Ishikawa (cell line): Measurements from ENCODE around the gene NELL1.

Experiments used
- CEBPB ChIP-seq: IDR thresholded peaks from 2 replicates; pipeline ENCODE4 v1.6.1; 2012
- CREB1 ChIP-seq: IDR thresholded peaks from 2 replicates; pipeline ENCODE4 v1.6.1; 2012; ENCODE audit warnings: low read depth
- EGR1 ChIP-seq: IDR thresholded peaks from 2 replicates; pipeline ENCODE4 v1.6.1; 2012
- EP300 ChIP-seq: IDR thresholded peaks from 2 replicates; pipeline ENCODE4 v1.6.1; 2012; ENCODE audit warnings: borderline replicate concordance
- FOXM1 ChIP-seq: IDR thresholded peaks from 2 replicates; pipeline ENCODE4 v1.6.1; 2012; ENCODE audit warnings: low read depth, borderline replicate concordance
- NFIC ChIP-seq: IDR thresholded peaks from 2 replicates; pipeline ENCODE4 v1.6.1; 2012
- RAD21 ChIP-seq: IDR thresholded peaks from 2 replicates; pipeline ENCODE4 v1.6.1; 2012; ENCODE audit warnings: low read depth
- TAF1 ChIP-seq: IDR thresholded peaks from 2 replicates; pipeline ENCODE4 v1.6.1; 2012; ENCODE audit warnings: low read depth, mild to moderate bottlenecking
- TCF12 ChIP-seq: IDR thresholded peaks from 2 replicates; pipeline ENCODE4 v1.6.1; 2012; ENCODE audit warnings: low read depth
- TEAD4 ChIP-seq: IDR thresholded peaks from 2 replicates; pipeline ENCODE4 v1.6.1; 2012
- YY1 ChIP-seq: IDR thresholded peaks from 2 replicates; pipeline ENCODE4 v1.6.1; 2012; ENCODE audit warnings: low read depth
- ZBTB7A ChIP-seq: IDR thresholded peaks from 2 replicates; pipeline ENCODE4 v1.6.1; 2012; ENCODE audit warnings: low read depth
- TF ChIP-seq, protein P1 (sequence below): IDR thresholded peaks from 2 replicates; pipeline ENCODE4 v1.6.1; 2012
- TF ChIP-seq, protein P2 (sequence below): IDR thresholded peaks from 2 replicates; pipeline ENCODE4 v1.6.1; 2012
- TF ChIP-seq, protein P3 (sequence below): IDR thresholded peaks from 2 replicates; pipeline ENCODE4 v1.6.1; 2012; ENCODE audit warnings: low read depth, mild to moderate bottlenecking

The NELL1 gene

DNA sequence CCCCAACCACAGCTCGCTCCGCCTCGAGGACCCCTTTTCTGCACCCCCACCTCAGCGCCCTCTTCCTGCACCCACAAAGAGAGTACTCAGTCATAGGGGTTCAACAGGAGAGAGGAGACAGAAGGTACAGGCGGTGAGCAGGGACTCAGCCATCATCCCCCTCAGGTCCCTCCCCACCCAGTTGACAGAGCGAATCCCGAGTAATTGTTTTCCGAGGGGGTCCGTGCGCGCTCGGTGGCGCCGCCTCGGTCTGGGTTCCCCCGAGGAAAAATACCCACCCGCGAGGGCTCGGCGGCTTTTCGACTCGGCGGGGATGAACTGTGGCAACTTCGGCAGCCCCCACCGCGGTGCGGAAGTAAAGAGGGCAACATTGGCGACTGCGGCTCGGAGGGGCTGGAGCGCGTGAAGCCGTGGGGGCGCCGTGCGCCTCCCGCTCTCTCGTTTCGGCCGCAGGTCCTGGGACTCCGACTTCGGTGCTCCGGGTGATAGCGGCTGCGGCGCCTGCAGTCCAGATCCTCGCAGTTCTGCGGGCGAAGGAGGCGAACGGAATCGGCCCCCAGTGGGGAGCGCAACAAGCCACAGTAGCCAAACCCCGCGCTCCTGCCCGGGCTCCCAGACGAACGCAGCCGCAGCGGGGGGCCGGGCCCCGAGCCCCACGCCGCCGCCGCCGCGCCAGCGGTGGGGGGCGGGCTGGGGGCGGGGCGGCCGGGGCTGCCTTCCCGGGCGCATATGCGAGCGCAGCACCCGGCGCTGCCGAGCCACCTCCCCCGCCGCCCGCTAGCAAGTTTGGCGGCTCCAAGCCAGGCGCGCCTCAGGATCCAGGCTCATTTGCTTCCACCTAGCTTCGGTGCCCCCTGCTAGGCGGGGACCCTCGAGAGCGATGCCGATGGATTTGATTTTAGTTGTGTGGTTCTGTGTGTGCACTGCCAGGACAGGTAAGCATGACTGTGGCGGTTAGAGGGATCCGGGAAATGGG, at the start of gene NELL1:
TSS of gene NELL1 (plus strand) at position 743 of the 976 bp plus-strand sequence.
- TF ChIP-seq, protein P1, sequence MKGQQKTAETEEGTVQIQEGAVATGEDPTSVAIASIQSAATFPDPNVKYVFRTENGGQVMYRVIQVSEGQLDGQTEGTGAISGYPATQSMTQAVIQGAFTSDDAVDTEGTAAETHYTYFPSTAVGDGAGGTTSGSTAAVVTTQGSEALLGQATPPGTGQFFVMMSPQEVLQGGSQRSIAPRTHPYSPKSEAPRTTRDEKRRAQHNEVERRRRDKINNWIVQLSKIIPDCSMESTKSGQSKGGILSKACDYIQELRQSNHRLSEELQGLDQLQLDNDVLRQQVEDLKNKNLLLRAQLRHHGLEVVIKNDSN, result no peak
- TF ChIP-seq, protein P2, sequence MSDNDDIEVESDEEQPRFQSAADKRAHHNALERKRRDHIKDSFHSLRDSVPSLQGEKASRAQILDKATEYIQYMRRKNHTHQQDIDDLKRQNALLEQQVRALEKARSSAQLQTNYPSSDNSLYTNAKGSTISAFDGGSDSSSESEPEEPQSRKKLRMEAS, result no peak
- no peak for TF ChIP-seq YY1
- TF ChIP-seq FOXM1, result no peak
- no peak for TF ChIP-seq CREB1
- no peak for TF ChIP-seq NFIC
- no peak for TF ChIP-seq EGR1
- no peak for TF ChIP-seq RAD21
- no peak for TF ChIP-seq TEAD4
- TF ChIP-seq CEBPB, result no peak
- no peak for TF ChIP-seq ZBTB7A
- no peak for TF ChIP-seq TAF1
- no peak for TF ChIP-seq TCF12

DNA sequence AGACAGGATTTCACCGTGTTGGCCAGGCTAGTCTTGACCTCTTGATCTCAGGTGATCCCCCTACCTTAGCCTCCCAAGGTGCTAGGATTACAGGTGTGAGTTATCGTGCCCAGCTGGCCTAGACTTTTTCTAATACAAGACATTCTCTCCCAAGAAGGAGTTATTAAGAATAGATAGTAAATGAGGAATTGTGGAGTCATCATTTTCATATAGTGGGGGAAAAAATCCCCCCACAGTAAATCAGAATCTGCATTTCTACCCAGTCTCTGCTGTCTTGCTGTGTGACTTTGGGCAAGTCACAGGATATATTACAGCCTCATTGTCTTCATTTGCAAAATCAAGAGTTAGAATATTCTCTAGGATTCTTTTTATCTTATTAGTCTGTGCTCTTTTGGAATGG, 48.4 kb upstream of the NELL1 start:
- TF ChIP-seq, protein P3, sequence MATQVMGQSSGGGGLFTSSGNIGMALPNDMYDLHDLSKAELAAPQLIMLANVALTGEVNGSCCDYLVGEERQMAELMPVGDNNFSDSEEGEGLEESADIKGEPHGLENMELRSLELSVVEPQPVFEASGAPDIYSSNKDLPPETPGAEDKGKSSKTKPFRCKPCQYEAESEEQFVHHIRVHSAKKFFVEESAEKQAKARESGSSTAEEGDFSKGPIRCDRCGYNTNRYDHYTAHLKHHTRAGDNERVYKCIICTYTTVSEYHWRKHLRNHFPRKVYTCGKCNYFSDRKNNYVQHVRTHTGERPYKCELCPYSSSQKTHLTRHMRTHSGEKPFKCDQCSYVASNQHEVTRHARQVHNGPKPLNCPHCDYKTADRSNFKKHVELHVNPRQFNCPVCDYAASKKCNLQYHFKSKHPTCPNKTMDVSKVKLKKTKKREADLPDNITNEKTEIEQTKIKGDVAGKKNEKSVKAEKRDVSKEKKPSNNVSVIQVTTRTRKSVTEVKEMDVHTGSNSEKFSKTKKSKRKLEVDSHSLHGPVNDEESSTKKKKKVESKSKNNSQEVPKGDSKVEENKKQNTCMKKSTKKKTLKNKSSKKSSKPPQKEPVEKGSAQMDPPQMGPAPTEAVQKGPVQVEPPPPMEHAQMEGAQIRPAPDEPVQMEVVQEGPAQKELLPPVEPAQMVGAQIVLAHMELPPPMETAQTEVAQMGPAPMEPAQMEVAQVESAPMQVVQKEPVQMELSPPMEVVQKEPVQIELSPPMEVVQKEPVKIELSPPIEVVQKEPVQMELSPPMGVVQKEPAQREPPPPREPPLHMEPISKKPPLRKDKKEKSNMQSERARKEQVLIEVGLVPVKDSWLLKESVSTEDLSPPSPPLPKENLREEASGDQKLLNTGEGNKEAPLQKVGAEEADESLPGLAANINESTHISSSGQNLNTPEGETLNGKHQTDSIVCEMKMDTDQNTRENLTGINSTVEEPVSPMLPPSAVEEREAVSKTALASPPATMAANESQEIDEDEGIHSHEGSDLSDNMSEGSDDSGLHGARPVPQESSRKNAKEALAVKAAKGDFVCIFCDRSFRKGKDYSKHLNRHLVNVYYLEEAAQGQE, result no peak

DNA sequence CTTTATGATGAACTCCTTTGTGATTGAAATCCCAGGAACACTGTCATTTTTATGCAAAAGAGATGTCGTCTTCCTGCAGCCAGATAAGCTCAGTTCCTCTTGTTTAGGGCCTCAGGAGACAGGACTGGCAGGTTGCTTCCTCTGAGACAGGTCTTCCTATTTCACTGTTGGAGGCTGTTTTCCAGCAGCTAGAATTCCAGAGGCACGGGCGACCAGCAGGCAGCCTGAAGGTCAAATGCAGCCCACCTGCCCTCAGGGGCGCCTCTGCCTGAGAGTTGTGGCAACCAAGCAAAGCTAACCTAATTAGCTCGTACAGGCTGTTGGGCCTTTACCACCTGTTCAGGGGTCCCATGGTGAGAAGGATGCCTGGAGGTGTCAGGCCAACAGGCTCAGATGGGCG, 47.7 kb upstream of the NELL1 start:
- TF ChIP-seq NFIC, result no peak
- no peak for TF ChIP-seq EP300
- no peak for TF ChIP-seq FOXM1
- TF ChIP-seq, protein P1, result no peak
- no peak for TF ChIP-seq TCF12
- TF ChIP-seq RAD21, result no peak

DNA sequence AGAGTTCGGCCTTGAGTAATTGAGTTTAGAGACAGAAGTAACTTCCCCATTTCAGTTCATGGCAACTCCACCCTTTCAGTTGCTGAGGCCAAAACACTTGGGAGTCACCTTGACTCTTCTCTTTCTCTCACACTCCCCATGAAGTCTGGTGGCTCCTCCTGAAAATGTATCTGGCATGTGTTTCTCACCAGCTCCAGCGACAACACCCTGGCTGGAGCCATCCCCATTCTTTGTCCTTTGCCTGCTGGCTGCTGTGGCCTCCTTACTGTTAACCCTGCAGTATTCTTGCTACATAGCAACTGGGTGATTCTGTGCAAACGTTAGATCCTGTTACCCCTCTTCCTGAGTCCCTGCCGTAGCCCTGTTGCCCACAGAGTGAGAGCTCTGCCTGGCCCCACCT, 46.1 kb upstream of the NELL1 start:
- no peak for TF ChIP-seq CEBPB
- no peak for TF ChIP-seq TCF12
- TF ChIP-seq ZBTB7A, result no peak
- TF ChIP-seq CREB1, result no peak
- TF ChIP-seq FOXM1, result no peak
- TF ChIP-seq NFIC, result no peak
- no peak for TF ChIP-seq TAF1
- TF ChIP-seq, protein P3, result no peak
- TF ChIP-seq TEAD4, result no peak
- no peak for TF ChIP-seq YY1
- TF ChIP-seq, protein P1, result no peak
- no peak for TF ChIP-seq EGR1
- TF ChIP-seq EP300, result no peak
- TF ChIP-seq RAD21, result no peak
- TF ChIP-seq, protein P2, result no peak

DNA sequence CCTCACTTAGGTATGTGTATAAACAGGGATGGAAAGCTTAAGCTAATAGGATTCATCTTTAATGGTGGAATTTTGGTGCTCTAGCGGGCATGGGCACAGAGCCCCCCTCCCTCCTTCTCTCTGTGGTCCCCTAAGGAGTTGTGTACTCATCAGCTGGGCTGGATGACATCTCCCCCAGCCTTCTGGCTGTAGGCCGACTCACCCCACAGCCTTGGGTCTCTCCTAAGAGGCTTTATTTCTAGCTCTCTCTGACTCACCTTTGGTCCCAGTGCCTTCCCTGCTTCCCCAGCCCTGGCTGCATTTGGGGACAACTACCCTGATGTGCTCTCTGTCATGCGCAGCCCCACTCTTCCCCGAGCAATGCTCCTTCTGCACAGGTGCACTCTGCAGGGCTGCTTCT, 43.1 kb upstream of the NELL1 start:
- no peak for TF ChIP-seq RAD21
- TF ChIP-seq ZBTB7A, result no peak
- no peak for TF ChIP-seq CREB1
- TF ChIP-seq EGR1, result no peak
- no peak for TF ChIP-seq TCF12
- TF ChIP-seq, protein P2, result no peak
- no peak for TF ChIP-seq EP300
- no peak for TF ChIP-seq TAF1
- TF ChIP-seq NFIC, result no peak
- no peak for TF ChIP-seq YY1
- TF ChIP-seq FOXM1, result no peak
- TF ChIP-seq CEBPB, result no peak
- TF ChIP-seq, protein P3, result no peak
- TF ChIP-seq TEAD4, result no peak
- TF ChIP-seq, protein P1, result no peak
